ENCODE data around the gene GLG1.

DNA sequence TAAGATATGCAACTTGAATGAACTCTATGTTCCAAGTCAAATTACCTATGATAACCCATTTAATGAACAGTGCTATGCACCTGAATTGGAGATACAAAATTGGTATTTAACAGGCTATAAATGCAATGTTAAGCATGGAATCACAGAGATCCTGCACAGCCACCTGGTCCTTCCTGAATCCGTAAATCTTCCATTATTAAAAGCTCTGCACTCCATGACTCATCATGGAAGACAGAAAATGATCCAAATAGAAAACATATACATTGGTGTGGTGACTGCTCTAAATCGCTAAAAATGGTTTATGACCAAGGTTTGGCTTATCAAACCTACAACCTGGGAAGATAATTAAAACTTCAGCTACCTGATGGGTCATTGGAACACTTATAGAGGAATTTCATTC, 45.3 kb downstream of the GLG1 start:
- no peak for TF ChIP-seq POLR2A (IDR thresholded peaks at IDR 0.05)
- TF ChIP-seq CTCF (IDR thresholded peaks at IDR 0.05), result no peak

Data from breast epithelium (tissue), 3 donors.